ENCODE measurements around the gene MMP20.

Gene MMP20

DNA sequence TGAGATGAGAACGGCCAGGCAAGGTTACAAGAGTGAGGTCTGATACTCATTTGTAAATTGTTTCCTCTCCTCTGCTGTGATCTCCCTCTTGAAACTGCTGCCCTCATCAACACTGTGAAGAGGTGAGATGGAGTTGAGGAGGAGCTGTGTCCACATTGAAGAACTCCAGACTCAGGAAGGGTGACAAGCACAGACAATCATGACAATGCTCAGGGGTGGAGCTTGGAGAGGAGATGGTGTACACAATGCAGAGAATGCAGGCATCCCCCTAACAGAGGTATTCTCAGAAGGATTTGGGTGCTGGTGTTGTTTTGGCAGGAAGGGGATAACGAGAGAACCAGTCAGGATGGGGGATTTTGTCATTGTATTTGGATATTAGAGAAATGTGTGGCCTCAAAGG lies 73.1 kb downstream of the MMP20 start:
- no peak for FAIRE-seq

DNA sequence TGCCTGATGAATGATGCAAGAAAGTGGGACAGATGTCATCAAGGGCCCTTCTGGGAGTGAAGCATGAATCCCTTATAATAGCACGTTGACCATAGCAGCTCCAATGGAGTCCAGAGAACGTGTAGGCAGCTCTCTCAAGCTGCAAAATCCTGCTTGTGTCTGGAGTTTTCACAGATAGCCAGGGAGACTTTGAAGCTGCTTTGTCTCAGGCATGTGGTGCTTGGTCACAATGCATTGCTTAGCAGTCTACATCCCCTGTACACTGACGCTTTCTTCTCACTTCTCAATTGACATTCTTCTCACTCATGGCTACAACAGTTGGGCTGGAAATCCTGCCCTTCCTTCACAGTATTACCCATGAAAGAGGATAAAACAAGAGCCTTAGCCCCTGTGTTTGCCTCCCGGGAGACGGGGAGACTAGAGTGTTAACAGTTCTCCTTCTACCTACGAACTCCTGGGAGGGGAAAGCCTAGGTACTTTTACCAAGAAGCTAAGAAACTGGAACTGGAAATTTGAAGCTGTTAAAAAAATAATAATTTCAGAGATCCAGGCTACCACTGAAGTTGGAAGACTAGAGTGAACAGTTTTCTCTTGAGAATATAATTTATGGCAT lies 73.9 kb downstream of the MMP20 start:
- no peak for FAIRE-seq

DNA sequence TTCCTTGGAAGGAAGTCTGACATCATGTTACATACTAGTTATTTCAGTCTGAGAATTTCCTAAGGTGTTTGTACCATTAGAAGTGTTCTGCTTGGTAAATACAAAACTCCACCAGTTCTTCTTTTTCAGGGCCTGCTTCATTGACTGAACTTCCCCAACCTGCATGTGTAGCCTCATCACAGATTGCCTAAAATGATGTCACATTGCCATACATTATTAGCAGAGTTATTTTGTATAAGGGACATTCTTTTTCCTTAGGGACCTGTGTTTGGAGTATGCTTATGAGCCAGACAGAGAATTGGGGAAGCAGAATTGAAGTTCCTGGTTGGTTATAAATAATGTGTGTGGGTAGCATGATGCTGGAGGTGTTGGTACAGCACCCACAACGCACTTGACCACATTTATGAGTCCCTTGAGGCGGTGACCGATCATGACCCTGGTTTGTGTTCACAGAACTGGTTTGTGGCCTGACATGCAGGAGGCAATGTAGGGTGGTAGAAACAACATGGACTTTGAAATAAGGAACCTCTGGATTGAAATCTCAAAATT lies 78.1 kb downstream of the MMP20 start:
- no peak for FAIRE-seq

DNA sequence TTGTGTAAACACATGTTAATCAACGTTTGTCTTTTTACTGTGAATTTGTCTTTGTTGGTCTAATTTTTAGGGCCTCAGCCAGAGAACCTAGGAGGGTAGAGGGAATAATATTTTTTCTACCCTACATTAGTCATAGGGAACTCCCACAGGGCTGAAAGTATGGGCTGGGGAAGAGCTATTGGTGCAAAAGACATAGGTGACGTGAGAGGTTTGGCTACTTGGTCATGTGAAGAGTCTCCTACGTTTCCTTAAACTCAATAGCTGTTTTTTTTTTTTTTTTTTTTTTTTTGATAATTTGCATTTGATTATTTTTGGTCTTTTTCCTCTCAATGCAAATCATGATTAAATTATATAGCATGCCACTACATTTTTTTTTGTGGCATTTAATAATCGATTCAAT lies 78.7 kb downstream of the MMP20 start:
- FAIRE-seq: no peak

DNA sequence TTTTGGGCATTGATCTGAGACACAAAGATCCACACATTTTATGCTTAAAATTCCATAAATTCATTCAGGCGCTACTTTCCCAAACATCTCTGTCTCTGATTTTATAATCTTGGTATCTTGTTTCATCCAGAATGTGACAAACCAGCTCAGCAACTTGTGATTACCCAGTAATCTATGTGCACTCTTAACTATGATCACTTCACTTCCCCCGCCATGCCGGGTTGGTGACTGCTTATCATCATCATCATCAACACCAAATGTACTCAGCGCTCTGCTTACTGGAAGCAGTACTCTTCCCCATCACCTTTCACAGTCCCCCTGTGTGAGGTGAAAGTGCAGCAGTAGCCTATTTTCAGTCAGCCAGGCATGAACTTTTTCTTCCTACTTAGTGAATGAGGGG lies 79.4 kb downstream of the MMP20 start:
- FAIRE-seq: no peak

DNA sequence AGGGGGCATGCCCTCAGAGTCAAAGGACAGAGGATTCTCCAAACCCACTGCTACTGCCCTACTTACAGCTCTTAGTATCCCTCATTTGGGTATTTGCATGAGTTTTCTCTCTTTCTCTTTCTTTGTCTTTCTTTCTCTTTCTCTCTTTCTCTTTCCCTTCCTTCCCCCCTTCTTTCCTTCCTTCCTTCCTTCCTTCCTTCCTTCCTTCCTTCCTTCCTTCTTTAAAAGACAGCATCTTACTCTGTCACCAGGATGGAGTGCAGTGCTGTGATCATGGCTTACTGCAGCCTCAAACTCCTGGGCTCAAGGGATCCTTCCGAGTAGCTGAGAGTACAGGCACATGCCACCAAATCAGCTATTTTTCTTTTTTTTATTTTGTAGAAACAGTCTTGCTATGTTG lies 80.5 kb downstream of the MMP20 start:
- no peak for FAIRE-seq

DNA sequence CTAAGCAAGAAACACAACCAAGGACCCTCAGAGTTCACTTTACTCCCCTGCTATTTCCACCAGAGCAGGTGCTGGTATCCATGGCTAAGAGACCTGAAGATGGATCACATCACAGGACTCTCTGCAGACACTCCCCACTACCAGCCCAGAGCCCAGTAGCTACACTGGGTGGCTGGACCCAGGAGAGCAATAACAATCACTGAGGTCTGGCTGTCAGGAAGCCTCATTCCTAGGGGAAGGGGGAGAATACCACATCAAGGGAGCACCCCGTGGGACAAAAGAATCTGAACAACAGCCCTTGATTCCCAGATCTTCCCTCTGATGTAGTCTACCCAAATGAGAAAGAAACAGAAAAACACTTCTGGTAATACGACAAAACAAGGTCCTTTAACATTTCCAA lies 85.6 kb downstream of the MMP20 start:
- no peak for FAIRE-seq

DNA sequence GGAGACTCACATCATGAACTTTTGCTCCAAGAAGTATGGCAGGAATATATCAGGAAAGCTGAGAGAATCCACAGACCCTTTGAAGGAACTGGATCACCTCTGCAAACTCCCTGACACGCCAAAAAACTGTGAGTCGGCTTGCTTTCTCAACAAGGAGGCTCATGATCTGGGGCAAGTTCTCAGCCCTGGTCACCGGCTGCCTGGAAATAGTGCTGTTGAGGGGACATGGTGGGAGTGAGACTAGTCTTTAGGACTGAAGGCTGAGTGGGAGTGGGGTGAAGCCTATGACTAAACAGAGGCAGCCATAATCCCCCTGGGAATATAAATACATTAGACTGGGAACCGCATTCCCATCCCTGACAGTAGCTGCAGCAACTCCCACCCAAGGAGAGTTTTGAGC lies 86.2 kb downstream of the MMP20 start:
- FAIRE-seq: no peak

DNA sequence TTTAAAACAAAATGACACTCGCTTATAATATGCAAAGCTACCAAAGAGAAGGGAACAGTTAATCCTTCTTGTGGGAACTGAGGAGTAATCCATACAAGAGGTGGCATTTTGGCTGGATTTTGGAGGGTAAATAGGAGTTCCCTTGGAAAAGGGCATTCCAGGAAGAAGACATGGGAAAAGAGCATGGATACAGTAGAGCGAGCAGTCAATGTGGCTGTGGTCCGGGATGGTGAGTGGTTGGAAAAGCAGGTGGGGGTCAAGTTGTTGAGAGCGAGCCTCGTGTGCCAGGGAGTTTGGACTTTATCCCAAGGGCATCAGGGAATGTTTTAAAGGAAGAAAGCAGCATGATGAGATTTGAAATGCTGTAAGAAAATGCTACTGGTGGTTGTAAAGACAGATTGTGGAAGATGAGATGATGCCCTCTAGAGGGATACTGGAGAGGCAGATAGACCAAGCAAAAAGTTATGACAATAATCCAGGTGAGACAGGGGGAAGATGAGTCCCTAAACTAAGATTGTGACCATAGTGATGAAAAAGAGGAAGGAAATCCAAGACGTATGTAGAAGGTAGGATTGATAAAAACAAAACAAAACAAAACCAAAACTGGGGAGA lies 90.8 kb downstream of the MMP20 start:
- no peak for FAIRE-seq

DNA sequence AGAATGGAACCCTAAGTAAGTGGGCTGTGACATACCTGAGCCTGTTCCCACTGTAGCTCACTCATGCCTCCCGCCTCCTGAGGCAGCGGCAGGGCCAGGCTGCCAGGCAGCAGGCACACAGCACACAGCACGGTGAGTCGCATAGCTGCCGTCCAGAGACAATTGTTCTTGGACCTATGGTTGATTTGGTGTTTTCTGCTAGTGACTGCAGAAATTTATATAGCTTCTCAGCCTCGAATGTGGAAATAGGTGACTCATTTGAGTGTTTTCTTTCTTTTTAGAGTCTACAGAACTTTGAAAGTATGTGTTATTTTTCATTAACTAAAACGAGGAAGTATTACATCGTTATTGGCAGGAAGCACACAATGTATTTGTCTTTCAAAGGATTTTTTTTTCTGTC lies 94.6 kb downstream of the MMP20 start, which contains the start of gene MMP7:
TSS of gene MMP7 (minus strand) at position 190 of the 400 bp plus-strand sequence. CDS start at position 143, 47 bp downstream.
- FAIRE-seq: no peak

DNA sequence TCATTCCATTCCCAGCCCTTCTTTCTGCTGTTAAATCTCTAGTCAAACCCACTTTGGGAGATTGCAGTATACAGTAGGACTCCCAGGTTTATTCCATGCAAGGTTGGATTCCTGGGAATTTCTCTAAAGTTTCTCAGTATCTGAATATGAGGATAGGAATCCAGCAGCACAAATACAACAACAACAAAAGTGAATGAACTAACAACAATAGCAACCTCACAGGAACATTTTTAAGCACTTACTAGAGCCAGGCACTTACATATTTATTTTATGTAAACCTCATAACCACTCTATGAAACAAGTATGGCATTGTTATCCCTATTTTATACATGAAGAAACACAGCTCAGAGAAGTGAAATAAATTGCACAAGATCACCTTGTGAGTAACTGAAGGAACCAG lies 96.5 kb downstream of the MMP20 start:
- FAIRE-seq: no peak

DNA sequence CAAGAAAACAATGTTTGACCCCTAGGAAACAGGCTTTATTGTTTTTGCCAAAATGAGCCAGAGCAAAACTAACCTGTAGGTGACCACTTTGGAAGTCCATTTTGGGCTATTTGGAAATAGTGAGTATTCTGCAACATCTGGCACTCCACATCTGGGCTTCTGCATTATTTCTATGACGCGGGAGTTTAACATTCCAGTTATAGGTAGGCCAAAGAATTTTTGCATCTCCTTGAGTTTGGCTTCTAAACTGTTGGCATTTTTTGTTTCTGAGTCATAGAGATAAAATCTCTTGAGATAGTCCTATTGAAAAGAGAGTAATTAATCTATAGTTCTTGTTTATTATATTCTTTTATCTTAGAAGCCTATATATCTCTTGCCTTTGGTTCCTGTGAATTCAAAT lies 97.4 kb downstream of the MMP20 start:
- FAIRE-seq: no peak

DNA sequence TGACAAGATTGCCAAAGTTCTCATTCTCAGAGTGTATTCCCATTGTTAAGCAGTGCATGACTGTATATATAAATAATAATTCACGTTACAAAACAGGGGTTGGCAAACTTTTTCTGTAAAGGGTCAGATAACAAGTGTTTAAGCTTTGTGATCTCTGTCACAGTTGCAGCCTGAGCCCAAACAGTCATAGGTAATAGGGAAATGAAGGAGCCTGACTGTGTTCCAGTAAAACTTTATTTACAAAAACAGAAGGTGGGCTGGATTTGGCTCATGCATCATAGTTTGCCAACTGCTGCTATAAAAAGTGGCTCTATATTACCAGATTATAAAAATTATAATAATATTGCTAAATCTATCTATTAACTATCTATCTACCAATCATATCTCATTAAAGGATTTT lies 98.1 kb downstream of the MMP20 start:
- no peak for FAIRE-seq

Data from TTC549 (cell line).